Inflammatory macrophage (primary cell): Measurements from ENCODE around the gene NKIRAS1.
"Not testable (repeated sequence)": the region's sequence is repeated elsewhere in the genome, so short reads cannot be mapped to it uniquely, and the experiment has no call there.

ENCODE experiments used
- DNase-seq, 2 donors: peaks; one replicate each; pipeline ENCODE4 v3.0.0-alpha.2; 2020 to 2022

The NKIRAS1 gene

GRCh38 chr3:23867400-23867799 lies 49.4 kb downstream of the NKIRAS1 start:
- no peak for DNase-seq

GRCh38 chr3:23865595-23866396 lies 51.0 kb downstream of the NKIRAS1 start:
- no peak for DNase-seq

GRCh38 chr3:23864931-23865330 lies 51.9 kb downstream of the NKIRAS1 start:
- no peak for DNase-seq

- DNase-seq, result no peak
Observed at GRCh38 chr3:23863060-23863459, 53.7 kb downstream of the NKIRAS1 start.

GRCh38 chr3:23861689-23862088 lies 55.1 kb downstream of the NKIRAS1 start:
- DNase-seq, result no peak

GRCh38 chr3:23859839-23860382 lies 56.9 kb downstream of the NKIRAS1 start:
- DNase-seq, result no peak

GRCh38 chr3:23859012-23859743 lies 57.6 kb downstream of the NKIRAS1 start:
- peak; percentile 11 to 19 for DNase-seq

GRCh38 chr3:23856286-23856685 lies 60.5 kb downstream of the NKIRAS1 start:
- no peak for DNase-seq

- DNase-seq, result not testable (repeated sequence)
Observed at GRCh38 chr3:23849462-23849861, 67.3 kb downstream of the NKIRAS1 start.

- DNase-seq, result no peak
Observed at GRCh38 chr3:23845326-23846216, 71.2 kb downstream of the NKIRAS1 start.

GRCh38 chr3:23843869-23844268 lies 72.9 kb downstream of the NKIRAS1 start:
- no peak for DNase-seq
